Kidney (tissue), 14 donors: Measurements from ENCODE around the gene MRPL33. TPM values are rescaled to one million over a fixed set of nuclear protein-coding genes. Genes with fewer than 3 reads are reported as not detected.

Experiments used
- DNase-seq, 5 donors: peaks; one replicate each; pipeline ENCODE4 v3.0.0-alpha.2; 2013 to 2020
- FAIRE-seq: peaks from 2 replicates; lab custom pipeline; 2012; peaks lifted over from hg19 to GRCh38; lab: Jason Lieb, UNC
- H3K27ac ChIP-seq, 2 donors: one replicate each; pipeline ENCODE4 v1.7.0; 2013; ENCODE audit warnings: low read depth in 2 of 2, low read length in 2 of 2, inconsistent platforms in 1 of 2
- H3K27me3 ChIP-seq: one replicate; pipeline ENCODE4 v1.7.1; 2013; ENCODE audit warnings: low read length, inconsistent platforms; ENCODE audit not compliant: control insufficient read depth, insufficient read depth
- H3K36me3 ChIP-seq, 3 donors: one replicate each; pipeline versions ENCODE4 v1.7.0 to v1.7.1; 2013; ENCODE audit warnings: low read length in 3 of 3, control low read depth in 1 of 3, inconsistent platforms in 1 of 3; ENCODE audit not compliant: insufficient read depth in 3 of 3, control insufficient read depth in 2 of 3
- H3K4me1 ChIP-seq, 3 donors: one replicate each; pipeline versions ENCODE4 v1.7.0 to v1.7.1; 2013; ENCODE audit warnings: low read length in 3 of 3, inconsistent platforms in 1 of 3, low read depth in 1 of 3; ENCODE audit not compliant: control insufficient read depth in 2 of 3, insufficient read depth in 2 of 3
- H3K4me3 ChIP-seq, 3 donors: one replicate each; pipeline versions ENCODE4 v1.7.0 to v1.8.1; 2013; ENCODE audit warnings: low read length in 3 of 3, control low read depth in 1 of 3, inconsistent platforms in 1 of 3
- H3K9ac ChIP-seq, 3 donors: one replicate each; pipeline versions ENCODE4 v1.7.0 to v1.7.1; 2013; ENCODE audit warnings: low read length in 3 of 3, control low read depth in 1 of 3, inconsistent platforms in 1 of 3
- H3K9me3 ChIP-seq, 3 donors: one replicate each; pipeline versions ENCODE4 v1.7.0 to v1.7.1; 2013; ENCODE audit warnings: low read length in 3 of 3, control low read depth in 1 of 3, inconsistent platforms in 1 of 3; ENCODE audit not compliant: control insufficient read depth in 2 of 3, insufficient read depth in 1 of 3
- CTCF ChIP-seq: IDR thresholded peaks from 3 replicates; pipeline ENCODE4 v1.5.1; 2012; ENCODE audit warnings: mild to moderate bottlenecking, moderate library complexity, borderline replicate concordance; ENCODE audit not compliant: insufficient read depth; ENCODE audit errors: extremely low read depth
- intact Hi-C: fragments of 100-400 bp; cut with DNase I; formaldehyde crosslinking; loops from one replicate; pipeline ENCODE4 v1.11.1; 2022
- polyA plus RNA-seq: library from polyadenylated mRNA; stranded (reverse); fragments of 350-450 nt; fragmentation: Illumina TruSeq; extraction: RNeasy Lipid Tissue Mini Kit (QIAGEN cat#74804); gene quantifications from one replicate; pipeline ENCODE4 v1.2.3, GENCODE V29; 2014; ENCODE audit warnings: low read depth, low replicate concordance; ENCODE audit not compliant: insufficient read depth
- total RNA-seq: library from RNA; stranded (reverse); fragmentation: NEBNext Ultra II Directional; extraction: Animal tissue kit (Norgen Biotek cat#: 25700); gene quantifications from one replicate; pipeline ENCODE4 v1.2.1, GENCODE V29; 2021
- donor health status: control.
- donor health status: control.
- donor health status: control.
- donor health status: control.
- donor health status: control.
- donor health status: DM: yes; HTN: yes; CAD: no.
- donor health status: Normal renal cell carcinoma (clear cell type).

The MRPL33 gene
- total and polyA plus RNA-seq, 2 donors from 2014 or later: 107 to 312 TPM

DNA sequence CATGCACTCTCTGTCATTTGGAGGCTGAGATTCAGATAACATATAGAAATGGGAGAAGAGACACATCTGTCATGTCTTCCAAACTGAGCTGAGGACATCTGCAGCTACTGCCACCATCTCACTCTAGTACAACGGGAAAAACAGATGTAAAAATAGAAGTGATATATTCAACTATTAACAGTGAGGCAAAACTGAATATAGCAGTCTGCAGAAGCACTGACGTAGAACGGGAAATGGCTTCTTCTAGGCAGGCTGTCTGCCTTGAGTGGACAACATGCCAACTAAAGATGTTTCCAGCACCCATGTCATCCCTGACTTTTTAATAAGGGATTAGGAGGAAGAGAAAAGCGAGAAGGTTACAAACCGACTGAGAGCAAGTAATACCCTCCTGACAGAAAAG lies 51.6 kb downstream of the MRPL33 start:
- H3K9ac ChIP-seq: no peak overlapping the region
- no peaks in the 10 kb centered on the region for H3K27me3 ChIP-seq
- H3K27ac ChIP-seq: no peak overlapping the region
- no peaks in the 10 kb centered on the region for H3K36me3 ChIP-seq
- H3K9me3 ChIP-seq: peaks cover 0 to 4% (median 0%) of the 10 kb centered on the region in 3 donors
- DNase-seq: no peak
- FAIRE-seq: no peak
- H3K4me3 ChIP-seq: no peak overlapping the region
- intact Hi-C loops: no loop called here
- TF ChIP-seq CTCF: no peak
- H3K4me1 ChIP-seq: no peaks in the 10 kb centered on the region

GRCh38 chr2:27823569-27823968 lies 52.0 kb downstream of the MRPL33 start:
- H3K36me3 ChIP-seq: no peaks in the 10 kb centered on the region
- no peak for DNase-seq
- H3K9ac ChIP-seq: no peak overlapping the region
- H3K4me3 ChIP-seq: no peak overlapping the region
- no peak for TF ChIP-seq CTCF
- no peaks in the 10 kb centered on the region for H3K4me1 ChIP-seq
- intact Hi-C loops: no loop called here
- no peak overlapping the region for H3K27ac ChIP-seq
- H3K27me3 ChIP-seq: no peaks in the 10 kb centered on the region
- H3K9me3 ChIP-seq: peaks cover 0 to 4% (median 0%) of the 10 kb centered on the region in 3 donors
- FAIRE-seq: no peak

GRCh38 chr2:27824401-27824800 lies 52.9 kb downstream of the MRPL33 start:
- no peak for FAIRE-seq
- Histone ChIP-seq H3K4me1 (no peaks in the 10 kb centered on the region), H3K9me3 (peaks cover 0 to 4% (median 0%) of the 10 kb centered on the region in 3 donors), H3K9ac (no peak overlapping the region), H3K36me3 (no peaks in the 10 kb centered on the region), H3K4me3 (no peak overlapping the region), H3K27ac (no peak overlapping the region), H3K27me3 (no peaks in the 10 kb centered on the region)
- TF ChIP-seq CTCF: no peak
- intact Hi-C loops: no loop called here
- DNase-seq: no peak

- peaks cover 0 to 11% (median 0%) of the 10 kb centered on the region in 3 donors for H3K36me3 ChIP-seq
- DNase-seq: no peak
- intact Hi-C loops: no loop called here
- no peaks in the 10 kb centered on the region for H3K4me1 ChIP-seq
- no peak overlapping the region for H3K27ac ChIP-seq
- no peaks in the 10 kb centered on the region for H3K27me3 ChIP-seq
- H3K9me3 ChIP-seq: peaks cover 0 to 4% (median 0%) of the 10 kb centered on the region in 3 donors
- no peak for TF ChIP-seq CTCF
- H3K9ac ChIP-seq: no peak overlapping the region
- H3K4me3 ChIP-seq: no peak overlapping the region
- no peak for FAIRE-seq
These were observed 56.8 kb downstream of the MRPL33 start for GRCh38 chr2:27828305-27828704.
